ENCODE results near the gene NEGR1. TPM values are rescaled to one million over a fixed set of nuclear protein-coding genes. Genes with fewer than 3 reads are reported as not detected.

Gene NEGR1
- total and polyA plus RNA-seq, 4 donors: 0.86 to 7.3 (median 2.5) TPM

DNA sequence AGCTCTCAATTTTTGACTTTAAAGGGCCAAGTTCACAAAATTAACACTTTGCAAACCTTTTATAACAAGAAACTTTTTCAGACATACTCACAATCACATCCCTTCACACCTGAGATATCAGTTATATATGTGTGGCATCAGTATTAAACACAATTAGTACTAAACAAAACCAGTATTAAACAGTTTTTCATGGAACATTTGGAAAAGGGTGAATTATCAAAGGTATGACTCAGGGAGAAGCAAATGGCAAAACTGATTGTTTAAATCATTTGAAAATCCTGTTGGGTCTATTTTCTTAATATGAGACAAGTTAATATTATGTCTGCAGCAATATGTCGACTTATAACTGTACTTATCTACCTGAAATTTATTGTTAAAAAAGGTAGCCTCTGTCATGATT, 587.3 kb downstream of the NEGR1 start:
- H3K9me3 ChIP-seq (ENCODE audit: control insufficient read depth in 4 of 4, insufficient read depth in 3 of 4, low read length in 3 of 4): no peaks in the 10 kb centered on the region
- H3K9ac ChIP-seq (ENCODE audit: insufficient read depth in 1 of 2, low read length in 2 of 2): no peak overlapping the region
- no peak overlapping the region for H3K27ac ChIP-seq (ENCODE audit: low read depth in 1 of 2, low read length in 1 of 2)
- H3K36me3 ChIP-seq (ENCODE audit: control insufficient read depth in 4 of 4, insufficient read depth in 4 of 4, low read length in 4 of 4): no peaks in the 10 kb centered on the region
- H3K4me3 ChIP-seq: no peak overlapping the region
- DNase-seq (no peak), ATAC-seq (ENCODE audit: insufficient read depth, low FRiP score) (no peak)
- no peaks in the 10 kb centered on the region for H3K4me1 ChIP-seq (ENCODE audit: control insufficient read depth in 5 of 5, insufficient read depth in 5 of 5, low read length in 5 of 5)
- WGBS, 2 donors: 79 to 86% methylated on average over 1 of the region's 1 CpG
- TF ChIP-seq, protein P1, sequence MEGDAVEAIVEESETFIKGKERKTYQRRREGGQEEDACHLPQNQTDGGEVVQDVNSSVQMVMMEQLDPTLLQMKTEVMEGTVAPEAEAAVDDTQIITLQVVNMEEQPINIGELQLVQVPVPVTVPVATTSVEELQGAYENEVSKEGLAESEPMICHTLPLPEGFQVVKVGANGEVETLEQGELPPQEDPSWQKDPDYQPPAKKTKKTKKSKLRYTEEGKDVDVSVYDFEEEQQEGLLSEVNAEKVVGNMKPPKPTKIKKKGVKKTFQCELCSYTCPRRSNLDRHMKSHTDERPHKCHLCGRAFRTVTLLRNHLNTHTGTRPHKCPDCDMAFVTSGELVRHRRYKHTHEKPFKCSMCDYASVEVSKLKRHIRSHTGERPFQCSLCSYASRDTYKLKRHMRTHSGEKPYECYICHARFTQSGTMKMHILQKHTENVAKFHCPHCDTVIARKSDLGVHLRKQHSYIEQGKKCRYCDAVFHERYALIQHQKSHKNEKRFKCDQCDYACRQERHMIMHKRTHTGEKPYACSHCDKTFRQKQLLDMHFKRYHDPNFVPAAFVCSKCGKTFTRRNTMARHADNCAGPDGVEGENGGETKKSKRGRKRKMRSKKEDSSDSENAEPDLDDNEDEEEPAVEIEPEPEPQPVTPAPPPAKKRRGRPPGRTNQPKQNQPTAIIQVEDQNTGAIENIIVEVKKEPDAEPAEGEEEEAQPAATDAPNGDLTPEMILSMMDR (IDR thresholded peaks at IDR 0.05; ENCODE audit: control extremely low read depth, extremely low read depth): no peak
- no peaks in the 10 kb centered on the region for H3K27me3 ChIP-seq (ENCODE audit: control insufficient read depth in 3 of 3, insufficient read depth in 3 of 3, low read length in 2 of 3)

- DNase-seq (no peak), ATAC-seq (ENCODE audit: insufficient read depth, low FRiP score) (no peak)
- Histone ChIP-seq H3K9ac (ENCODE audit: insufficient read depth in 1 of 2, low read length in 2 of 2) (no peak overlapping the region), H3K9me3 (ENCODE audit: control insufficient read depth in 4 of 4, insufficient read depth in 3 of 4, low read length in 3 of 4) (no peaks in the 10 kb centered on the region), H3K36me3 (ENCODE audit: control insufficient read depth in 4 of 4, insufficient read depth in 4 of 4, low read length in 4 of 4) (no peaks in the 10 kb centered on the region), H3K27me3 (ENCODE audit: control insufficient read depth in 3 of 3, insufficient read depth in 3 of 3, low read length in 2 of 3) (no peaks in the 10 kb centered on the region), H3K27ac (ENCODE audit: low read depth in 1 of 2, low read length in 1 of 2) (no peak overlapping the region), H3K4me1 (ENCODE audit: control insufficient read depth in 5 of 5, insufficient read depth in 5 of 5, low read length in 5 of 5) (no peaks in the 10 kb centered on the region), H3K4me3 (no peak overlapping the region)
- TF ChIP-seq, protein P1 (IDR thresholded peaks at IDR 0.05; ENCODE audit: control extremely low read depth, extremely low read depth): no peak
Measured at GRCh38 chr1:71693581-71693980, 588.8 kb downstream of the NEGR1 start.

DNA sequence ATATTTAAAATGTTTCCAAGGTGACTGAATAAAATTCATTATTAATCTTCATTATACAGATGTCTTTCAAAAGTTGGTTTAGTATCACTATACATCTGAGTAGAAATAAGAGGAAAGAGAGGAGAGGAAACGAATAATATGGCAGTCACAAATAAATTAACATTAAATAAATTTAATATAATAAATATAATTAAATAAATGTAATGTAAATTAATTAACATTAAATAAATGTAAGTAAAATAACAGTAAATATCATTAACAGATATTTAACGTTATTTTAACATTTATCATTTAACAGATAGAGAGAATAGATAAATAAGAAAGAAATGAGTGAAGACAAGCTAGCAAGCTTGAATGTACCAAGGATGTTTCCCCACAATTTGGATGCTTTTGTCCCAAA, 592.7 kb downstream of the NEGR1 start:
- ATAC-seq (ENCODE audit: insufficient read depth, low FRiP score) (no peak), DNase-seq (no peak)
- Histone ChIP-seq H3K4me3 (no peak overlapping the region), H3K27ac (ENCODE audit: low read depth in 1 of 2, low read length in 1 of 2) (no peak overlapping the region), H3K4me1 (ENCODE audit: control insufficient read depth in 5 of 5, insufficient read depth in 5 of 5, low read length in 5 of 5) (no peaks in the 10 kb centered on the region), H3K9ac (ENCODE audit: insufficient read depth in 1 of 2, low read length in 2 of 2) (no peak overlapping the region), H3K36me3 (ENCODE audit: control insufficient read depth in 4 of 4, insufficient read depth in 4 of 4, low read length in 4 of 4) (no peaks in the 10 kb centered on the region), H3K9me3 (ENCODE audit: control insufficient read depth in 4 of 4, insufficient read depth in 3 of 4, low read length in 3 of 4) (no peaks in the 10 kb centered on the region), H3K27me3 (ENCODE audit: control insufficient read depth in 3 of 3, insufficient read depth in 3 of 3, low read length in 2 of 3) (no peaks in the 10 kb centered on the region)
- TF ChIP-seq, protein P1 (IDR thresholded peaks at IDR 0.05; ENCODE audit: control extremely low read depth, extremely low read depth): no peak
- 82 to 92% methylated on average over 2 of the region's 2 CpGs for WGBS, 2 donors

DNA sequence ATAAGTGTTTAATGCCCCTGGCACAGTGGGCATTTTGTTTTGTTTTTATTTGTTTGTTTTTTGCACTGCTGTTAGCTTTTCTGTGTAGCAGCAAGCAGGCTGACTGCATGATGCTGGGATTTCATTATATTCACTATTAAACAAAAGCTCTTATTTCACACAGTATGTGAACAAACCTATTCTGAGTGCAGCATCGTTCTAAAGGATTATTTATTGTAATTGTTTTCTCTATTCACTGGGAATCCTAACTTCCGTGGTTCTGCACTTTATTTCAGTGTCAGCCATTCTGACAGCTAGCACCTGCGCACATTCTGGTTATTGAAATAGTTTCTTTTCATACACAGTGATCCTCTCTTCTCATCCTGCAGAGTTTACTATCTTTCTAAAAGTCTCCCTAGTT, 595.0 kb downstream of the NEGR1 start:
- TF ChIP-seq, protein P1 (IDR thresholded peaks at IDR 0.05; ENCODE audit: control extremely low read depth, extremely low read depth): no peak
- 81 to 85% methylated on average over 3 of the region's 3 CpGs for WGBS, 2 donors
- DNase-seq (no peak), ATAC-seq (ENCODE audit: insufficient read depth, low FRiP score) (no peak)
- H3K27ac ChIP-seq (ENCODE audit: low read depth in 1 of 2, low read length in 1 of 2): no peak overlapping the region
- H3K36me3 ChIP-seq (ENCODE audit: control insufficient read depth in 4 of 4, insufficient read depth in 4 of 4, low read length in 4 of 4): no peaks in the 10 kb centered on the region
- no peaks in the 10 kb centered on the region for H3K4me1 ChIP-seq (ENCODE audit: control insufficient read depth in 5 of 5, insufficient read depth in 5 of 5, low read length in 5 of 5)
- no peak overlapping the region for H3K4me3 ChIP-seq
- no peaks in the 10 kb centered on the region for H3K27me3 ChIP-seq (ENCODE audit: control insufficient read depth in 3 of 3, insufficient read depth in 3 of 3, low read length in 2 of 3)
- no peak overlapping the region for H3K9ac ChIP-seq (ENCODE audit: insufficient read depth in 1 of 2, low read length in 2 of 2)
- no peaks in the 10 kb centered on the region for H3K9me3 ChIP-seq (ENCODE audit: control insufficient read depth in 4 of 4, insufficient read depth in 3 of 4, low read length in 3 of 4)

All from lung (tissue), 12 donors.